Left colon (tissue), 2 donors: ENCODE measurements around the gene SIL1. TPM values are rescaled to one million over a fixed set of nuclear protein-coding genes. Genes with fewer than 3 reads are reported as not detected.

ENCODE experiments used
- ATAC-seq: fragments of 200-7000 bp; cut with Tn5 transposase; one replicate; pipeline ENCODE4 v1.9.1; 2020; ENCODE audit warnings: mild to moderate bottlenecking, moderate library complexity
- DNase-seq, 2 donors: peaks; one replicate each; pipeline ENCODE4 v3.0.0-alpha.2; 2020
- intact Hi-C, 2 donors: fragments of 100-400 bp; cut with DNase I in 1 of 2; cut with micrococcal nuclease in 1 of 2; formaldehyde crosslinking; loops; one replicate each; pipeline versions ENCODE4 v1.11.2 to v1.14.0; 2022; cut with DNase I, micrococcal nuclease
- total RNA-seq, 2 donors: library from RNA; stranded (reverse); fragmentation: NEBNext Ultra II Directional; extraction: Animal tissue kit (Norgen Biotek cat#: 25700); gene quantifications; one replicate each; pipeline ENCODE4 v1.2.1, GENCODE V29; 2021
- donor health status: DM: no; HTN: no; CAD: no.
- donor health status: DM: yes; HTN: yes; CAD: no.

SIL1 gene
- total RNA-seq, 2 donors from 2014 or later: 29.9 to 33.0 TPM

GRCh38 chr5:138946831-138947560 lies 251.2 kb downstream of the SIL1 start:
- DNase-seq (no peak), ATAC-seq (no peak)
- intact Hi-C loops: no loop called here

GRCh38 chr5:138946241-138946623 lies 251.9 kb downstream of the SIL1 start:
- ATAC-seq (no peak), DNase-seq (no peak)
- intact Hi-C loops: no loop called here

GRCh38 chr5:138945421-138946240 lies 252.5 kb downstream of the SIL1 start:
- ATAC-seq (no peak), DNase-seq (no peak)
- intact Hi-C loops: no loop called here

GRCh38 chr5:138944527-138945322 lies 253.4 kb downstream of the SIL1 start:
- ATAC-seq: peak; percentile 3
- intact Hi-C loops: no loop called here
- DNase-seq: no peak

- no peak for DNase-seq
- no peak for ATAC-seq
- intact Hi-C loops: no loop called here
These were observed 254.5 kb downstream of the SIL1 start for GRCh38 chr5:138943599-138944173.

- DNase-seq: no peak
- ATAC-seq: no peak
- intact Hi-C loops: no loop called here
These were observed 255.3 kb downstream of the SIL1 start for GRCh38 chr5:138942861-138943260.

GRCh38 chr5:138942066-138942465 lies 256.1 kb downstream of the SIL1 start:
- ATAC-seq (no peak), DNase-seq (no peak)
- intact Hi-C loops: no loop called here

GRCh38 chr5:138938526-138938925 lies 259.6 kb downstream of the SIL1 start:
- ATAC-seq (peak; percentile 9), DNase-seq (no peak)
- intact Hi-C loops: no loop called here

- intact Hi-C loops: no loop called here
- no peak for DNase-seq
- ATAC-seq: peak; percentile 32
These were observed 260.5 kb downstream of the SIL1 start for GRCh38 chr5:138937392-138938387.

- ATAC-seq (peak; percentile 20), DNase-seq (no peak)
- intact Hi-C loops: no loop called here
These were observed 261.2 kb downstream of the SIL1 start for GRCh38 chr5:138936968-138937345.

- intact Hi-C loops: no loop called here
- DNase-seq (no peak), ATAC-seq (peak; percentile 16)
These were observed 261.8 kb downstream of the SIL1 start for GRCh38 chr5:138936225-138936967.

GRCh38 chr5:138935466-138935865 lies 262.7 kb downstream of the SIL1 start:
- no peak for DNase-seq
- no peak for ATAC-seq
- intact Hi-C loops: no loop called here

GRCh38 chr5:138934971-138935370 lies 263.2 kb downstream of the SIL1 start:
- no peak for ATAC-seq
- intact Hi-C loops: no loop called here
- DNase-seq: no peak

GRCh38 chr5:138933522-138934290 lies 264.5 kb downstream of the SIL1 start:
- intact Hi-C loops: no loop called here
- DNase-seq: no peak

GRCh38 chr5:138932171-138932810 lies 265.9 kb downstream of the SIL1 start:
- DNase-seq (no peak), ATAC-seq (no peak)
- intact Hi-C loops: no loop called here

More at GRCh38 chr5:138933522-138934290, 264.5 kb downstream of the SIL1 start:
- no peak for ATAC-seq

GRCh38 chr5:138930371-138931097 lies 267.6 kb downstream of the SIL1 start:
- intact Hi-C loops: no loop called here

More at GRCh38 chr5:138930371-138931097, 267.6 kb downstream of the SIL1 start:
- DNase-seq (no peak), ATAC-seq (no peak)
